IPS-11a (cell line): ENCODE results near the gene MYBPHL.

ENCODE experiments used
- H3K4me3 ChIP-seq: one replicate; pipeline ENCODE4 v1.5.1; 2013; ENCODE audit warnings: low read depth, low read length, control low read depth

The MYBPHL gene

GRCh38 chr1:109266965-109267364, 39.8 kb downstream of the MYBPHL start:
- H3K4me3 ChIP-seq: no peak overlapping the region

DNA sequence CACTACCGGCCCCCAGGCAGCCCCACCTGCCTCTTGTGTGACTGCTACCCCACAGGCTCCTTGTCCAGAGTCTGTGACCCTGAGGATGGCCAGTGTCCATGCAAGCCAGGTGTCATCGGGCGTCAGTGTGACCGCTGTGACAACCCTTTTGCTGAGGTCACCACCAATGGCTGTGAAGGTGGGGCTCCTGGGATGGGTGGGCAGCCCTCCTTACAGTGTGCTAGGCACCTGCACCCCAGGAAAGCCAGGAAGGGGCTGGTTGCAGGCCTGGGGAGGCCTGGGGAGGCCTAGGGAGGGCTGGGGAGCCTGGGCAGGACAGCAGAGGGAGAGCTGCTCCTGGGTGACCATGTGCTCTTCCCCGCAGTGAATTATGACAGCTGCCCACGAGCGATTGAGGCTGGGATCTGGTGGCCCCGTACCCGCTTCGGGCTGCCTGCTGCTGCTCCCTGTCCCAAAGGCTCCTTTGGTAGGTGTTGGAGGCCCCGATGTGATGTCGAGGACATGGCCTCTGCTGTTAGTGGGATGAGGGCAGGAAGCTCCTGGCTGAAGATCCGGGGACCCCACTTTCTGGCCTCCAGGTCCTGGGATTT, 41.0 kb downstream of the MYBPHL start:
- H3K4me3 ChIP-seq: no peak overlapping the region

- no peak overlapping the region for H3K4me3 ChIP-seq
Observed at GRCh38 chr1:109265016-109265415, 41.8 kb downstream of the MYBPHL start.

- H3K4me3 ChIP-seq: no peak overlapping the region
Observed at GRCh38 chr1:109264379-109264755, 42.4 kb downstream of the MYBPHL start.

DNA sequence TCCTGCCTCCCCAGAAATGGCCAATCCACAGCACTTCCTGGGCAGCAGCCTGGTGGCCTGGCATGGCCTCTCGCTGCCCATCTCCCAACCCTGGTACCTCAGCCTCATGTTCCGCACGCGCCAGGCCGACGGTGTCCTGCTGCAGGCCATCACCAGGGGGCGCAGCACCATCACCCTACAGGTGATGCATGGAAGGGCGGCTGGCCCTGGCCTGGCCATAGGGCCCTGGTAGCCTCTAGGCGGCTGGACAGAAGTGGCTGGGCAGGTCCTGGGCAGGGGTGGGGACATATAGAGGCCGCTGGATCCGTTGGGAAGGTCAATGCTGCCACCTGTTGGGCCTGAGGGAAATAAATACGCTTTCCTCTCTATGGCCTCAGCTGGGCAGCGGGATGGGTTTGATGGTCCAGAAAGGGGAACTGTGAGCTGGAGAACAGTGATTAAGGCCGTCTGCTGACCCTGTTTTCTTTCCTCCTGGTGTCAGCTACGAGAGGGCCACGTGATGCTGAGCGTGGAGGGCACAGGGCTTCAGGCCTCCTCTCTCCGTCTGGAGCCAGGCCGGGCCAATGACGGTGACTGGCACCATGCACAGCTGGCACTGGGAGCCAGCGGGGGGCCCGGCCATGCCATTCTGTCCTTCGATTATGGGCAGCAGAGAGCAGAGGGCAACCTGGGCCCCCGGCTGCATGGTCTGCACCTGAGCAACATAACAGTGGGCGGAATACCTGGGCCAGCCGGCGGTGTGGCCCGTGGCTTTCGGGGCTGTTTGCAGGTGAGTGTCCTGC, 43.0 kb downstream of the MYBPHL start:
- H3K4me3 ChIP-seq: no peak overlapping the region

GRCh38 chr1:109263234-109263596, 43.6 kb downstream of the MYBPHL start:
- no peak overlapping the region for H3K4me3 ChIP-seq

DNA sequence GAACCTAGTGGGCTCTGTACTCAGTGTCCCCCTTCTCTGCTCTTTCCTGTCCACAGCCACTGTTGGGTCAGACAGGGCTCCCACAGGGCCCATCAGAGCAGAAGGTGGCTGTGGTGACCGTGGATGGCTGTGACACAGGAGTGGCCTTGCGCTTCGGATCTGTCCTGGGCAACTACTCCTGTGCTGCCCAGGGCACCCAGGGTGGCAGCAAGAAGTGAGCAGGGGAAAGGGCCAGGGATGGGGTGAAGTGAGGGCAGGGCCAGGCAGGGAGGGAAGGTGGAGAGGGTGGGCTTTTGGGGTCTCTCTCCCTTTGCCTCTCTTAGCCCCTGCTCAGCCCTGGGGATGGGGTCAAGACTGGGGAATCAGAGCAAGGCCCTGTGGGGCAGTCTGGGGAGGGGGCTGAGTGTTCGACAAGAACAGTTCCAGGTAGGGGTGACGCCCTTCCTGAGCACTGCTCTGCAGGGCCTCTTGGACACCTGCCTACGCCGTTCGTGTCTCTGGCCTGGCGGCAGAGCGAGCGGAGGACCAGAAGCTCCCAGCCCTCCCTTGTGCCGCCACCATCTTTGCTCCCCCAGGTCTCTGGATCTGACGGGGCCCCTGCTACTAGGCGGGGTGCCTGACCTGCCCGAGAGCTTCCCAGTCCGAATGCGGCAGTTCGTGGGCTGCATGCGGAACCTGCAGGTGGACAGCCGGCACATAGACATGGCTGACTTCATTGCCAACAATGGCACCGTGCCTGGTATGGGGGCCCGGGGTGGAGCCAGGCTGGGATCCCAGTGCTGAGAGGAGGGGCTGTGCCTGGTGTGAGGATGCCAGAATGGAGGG, 44.4 kb downstream of the MYBPHL start:
- no peak overlapping the region for H3K4me3 ChIP-seq

- no peak overlapping the region for H3K4me3 ChIP-seq
Observed at GRCh38 chr1:109261578-109261977, 45.2 kb downstream of the MYBPHL start.

DNA sequence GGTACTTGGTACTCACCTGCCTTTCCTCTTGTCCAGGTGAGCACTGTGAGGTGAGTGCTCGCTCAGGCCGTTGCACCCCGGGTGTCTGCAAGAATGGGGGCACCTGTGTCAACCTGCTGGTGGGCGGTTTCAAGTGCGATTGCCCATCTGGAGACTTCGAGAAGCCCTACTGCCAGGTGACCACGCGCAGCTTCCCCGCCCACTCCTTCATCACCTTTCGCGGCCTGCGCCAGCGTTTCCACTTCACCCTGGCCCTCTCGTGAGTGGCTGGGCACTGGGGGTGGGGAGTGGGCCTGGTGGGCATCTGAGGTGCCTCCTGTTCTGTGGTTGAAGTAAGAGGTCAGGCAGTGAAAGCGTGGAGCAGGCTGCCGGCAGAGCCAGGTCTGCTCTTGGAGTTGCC, 45.8 kb downstream of the MYBPHL start:
- no peak overlapping the region for H3K4me3 ChIP-seq

GRCh38 chr1:109259674-109260557, 46.9 kb downstream of the MYBPHL start:
- H3K4me3 ChIP-seq: no peak overlapping the region

DNA sequence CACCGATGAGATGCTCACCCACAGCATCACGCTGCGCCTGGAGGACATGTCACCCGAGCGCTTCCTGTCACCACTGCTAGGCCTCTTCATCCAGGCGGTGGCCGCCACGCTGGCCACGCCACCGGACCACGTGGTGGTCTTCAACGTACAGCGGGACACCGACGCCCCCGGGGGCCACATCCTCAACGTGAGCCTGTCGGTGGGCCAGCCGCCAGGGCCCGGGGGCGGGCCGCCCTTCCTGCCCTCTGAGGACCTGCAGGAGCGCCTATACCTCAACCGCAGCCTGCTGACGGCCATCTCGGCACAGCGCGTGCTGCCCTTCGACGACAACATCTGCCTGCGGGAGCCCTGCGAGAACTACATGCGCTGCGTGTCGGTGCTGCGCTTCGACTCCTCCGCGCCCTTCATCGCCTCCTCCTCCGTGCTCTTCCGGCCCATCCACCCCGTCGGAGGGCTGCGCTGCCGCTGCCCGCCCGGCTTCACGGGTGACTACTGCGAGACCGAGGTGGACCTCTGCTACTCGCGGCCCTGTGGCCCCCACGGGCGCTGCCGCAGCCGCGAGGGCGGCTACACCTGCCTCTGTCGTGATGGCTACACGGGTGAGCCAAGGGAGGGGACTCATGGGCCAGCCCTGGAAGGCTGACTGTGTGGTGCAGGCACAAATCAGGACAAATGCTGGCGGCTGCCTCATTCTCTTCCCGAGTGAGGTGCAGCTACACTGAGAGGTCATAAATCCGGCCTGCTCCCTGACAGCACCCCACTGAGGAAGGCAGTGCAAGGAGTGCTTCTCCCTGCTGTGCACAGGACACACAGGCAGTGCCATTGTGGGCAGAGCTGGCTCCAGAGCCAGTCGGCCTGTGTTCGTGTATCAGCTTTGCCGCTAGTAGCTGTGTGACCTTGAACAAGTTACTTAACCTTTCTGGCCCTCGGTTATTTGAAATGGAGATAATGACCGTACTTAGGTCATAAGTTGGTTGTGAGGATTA, 48.0 kb downstream of the MYBPHL start:
- no peak overlapping the region for H3K4me3 ChIP-seq

DNA sequence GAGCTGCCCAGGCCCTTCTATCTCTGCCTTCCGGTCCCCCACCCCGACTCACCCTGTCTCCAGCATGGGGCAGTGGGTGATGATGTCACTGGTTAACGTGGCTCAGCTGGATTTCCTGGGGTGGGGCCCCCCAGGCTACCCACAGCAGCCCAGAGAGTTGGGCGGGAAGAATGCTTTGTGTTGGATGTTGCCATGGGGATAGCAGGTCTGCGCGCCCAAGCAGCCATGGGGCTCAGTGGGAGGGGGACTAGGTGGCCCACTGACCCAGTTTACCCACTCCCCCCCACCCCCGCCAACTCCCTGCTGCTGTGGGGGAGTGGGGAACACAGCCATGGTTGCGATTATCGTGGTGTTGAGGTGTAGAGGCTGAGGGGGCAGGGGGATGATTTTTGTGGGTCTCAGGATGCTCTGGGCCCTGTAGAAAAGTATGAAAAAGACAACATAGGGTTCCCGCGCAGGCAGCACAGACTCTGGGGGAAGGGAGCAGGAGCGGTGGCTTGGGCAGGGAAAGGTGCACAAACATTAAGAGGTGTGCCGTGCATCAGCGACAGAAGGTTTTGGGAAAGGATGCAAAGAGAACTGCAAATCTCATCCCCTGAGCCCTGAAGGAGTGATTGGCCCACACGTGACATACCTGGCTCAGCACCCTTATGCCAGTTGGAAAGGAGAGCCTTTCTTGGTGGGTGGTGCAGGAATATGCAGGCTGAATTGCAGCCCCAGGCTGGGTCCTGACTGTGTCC, 49.0 kb downstream of the MYBPHL start:
- no peak overlapping the region for H3K4me3 ChIP-seq

DNA sequence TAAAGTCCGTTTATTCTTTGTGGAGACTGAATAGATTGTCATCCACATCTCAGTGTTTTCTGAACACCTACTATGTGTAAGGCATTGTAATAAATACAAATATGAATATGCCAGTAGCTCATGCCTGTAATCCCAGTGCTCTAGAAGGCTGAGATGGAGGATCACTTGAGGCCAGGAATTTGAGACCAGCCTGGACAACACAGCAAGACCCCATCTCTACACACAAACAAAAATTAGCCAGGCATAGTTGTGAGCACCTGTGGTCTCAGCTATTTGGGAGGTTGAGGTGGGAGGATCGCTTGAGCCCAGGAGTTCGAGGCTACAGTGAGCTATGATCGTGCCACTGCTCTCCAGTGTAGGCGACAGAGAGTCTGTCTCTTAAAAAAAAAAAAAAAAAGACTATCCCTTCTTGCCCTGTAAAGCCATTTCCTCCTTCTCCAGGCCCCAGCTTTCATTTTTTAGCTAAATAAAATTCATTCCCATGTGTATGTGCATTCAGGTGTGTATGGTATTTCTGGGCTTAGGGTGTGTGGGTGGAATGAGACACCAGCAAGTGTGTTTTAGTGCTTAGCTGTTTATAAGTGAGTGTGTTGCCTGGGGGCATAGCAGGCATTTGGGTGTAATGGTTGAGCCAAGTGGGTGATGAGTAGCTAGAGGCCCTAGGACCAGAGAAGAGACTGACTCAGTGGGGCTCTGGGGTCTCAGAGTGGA, 49.7 kb downstream of the MYBPHL start:
- no peak overlapping the region for H3K4me3 ChIP-seq

DNA sequence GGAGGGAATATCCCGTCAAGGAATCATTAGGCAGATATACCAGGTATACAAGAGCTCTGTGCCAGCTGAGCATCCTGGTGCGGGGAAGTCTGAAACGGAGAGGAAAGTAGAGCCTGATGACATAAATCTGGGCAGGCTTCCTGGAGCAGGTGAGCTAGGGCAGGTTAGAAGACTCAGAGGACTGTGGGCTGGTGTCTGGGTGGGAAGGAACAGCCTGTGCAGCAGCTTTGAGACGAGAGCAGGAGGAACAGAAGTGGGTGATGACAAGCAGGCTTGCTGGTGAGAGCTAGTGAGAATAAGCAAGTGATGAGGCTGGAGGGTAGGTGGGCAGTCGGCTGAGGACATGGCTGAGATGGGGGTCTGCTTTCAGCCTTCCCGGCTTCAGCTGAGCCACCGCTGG, 50.7 kb downstream of the MYBPHL start:
- H3K4me3 ChIP-seq: no peak overlapping the region

DNA sequence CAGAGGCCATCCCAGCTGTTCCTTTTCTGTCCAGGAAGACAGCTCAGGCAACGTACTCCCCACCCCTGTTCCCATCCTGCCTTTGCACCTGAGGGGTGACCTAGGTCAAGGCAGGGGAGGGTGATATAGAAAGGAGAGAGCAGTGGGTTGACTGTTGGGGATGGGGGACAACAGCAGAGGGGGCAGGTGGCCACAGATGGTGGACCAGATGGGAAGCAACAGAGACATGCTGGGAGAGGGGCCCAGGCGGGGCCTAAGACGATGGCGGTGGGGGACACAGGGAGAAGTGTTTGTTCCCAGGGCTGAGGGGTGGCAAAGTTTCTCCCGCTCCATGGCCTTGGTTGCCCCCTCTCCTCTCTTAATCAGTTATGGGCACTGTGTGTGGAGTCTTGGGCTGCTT, 51.1 kb downstream of the MYBPHL start:
- no peak overlapping the region for H3K4me3 ChIP-seq

DNA sequence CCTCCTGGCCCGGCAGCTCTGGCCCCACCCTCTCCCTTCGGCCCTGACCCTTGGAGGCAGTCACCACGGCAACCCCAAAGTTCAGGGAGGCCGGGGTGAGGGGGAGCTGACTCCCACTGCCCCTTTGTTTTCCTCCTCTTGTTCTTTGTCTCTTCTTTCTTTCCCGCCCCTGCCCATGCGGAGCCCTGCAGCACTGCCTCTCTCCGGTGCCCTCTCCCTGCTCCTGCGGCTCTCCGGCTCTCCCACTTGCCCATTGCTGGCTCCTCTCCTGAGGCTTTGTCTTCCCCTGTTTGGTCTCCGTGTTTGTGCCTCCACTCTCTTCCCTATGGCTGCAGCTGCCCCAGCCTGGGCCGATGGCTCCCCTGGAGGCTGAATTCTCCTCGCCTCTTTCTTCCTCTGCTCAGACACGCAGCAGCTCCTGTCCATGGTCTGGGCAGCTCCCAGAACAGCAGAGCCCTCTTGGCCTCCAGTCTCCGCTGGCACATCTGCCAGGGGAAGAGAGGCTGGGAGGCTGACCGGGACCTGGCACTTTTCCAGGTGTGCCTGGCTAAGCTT, 51.6 kb downstream of the MYBPHL start:
- H3K4me3 ChIP-seq: no peak overlapping the region

GRCh38 chr1:109254621-109255096, 52.2 kb downstream of the MYBPHL start:
- H3K4me3 ChIP-seq: no peak overlapping the region
